Stomach (tissue), 4 donors: ENCODE measurements around the gene TNNI3.

Source experiments
- CTCF ChIP-seq, 7 experiments: fragments of 450-650 bp in 4 of 7; fragments of 200-600 bp in 3 of 7; sonication (generic) in 3 of 7; IDR thresholded peaks; one replicate each; pipeline ENCODE4 v1.5.1; 2016 to 2019; ENCODE audit warnings: antibody characterized with exemption in 7 of 7, control low read depth in 2 of 7, mild to moderate bottlenecking in 1 of 7
- POLR2A ChIP-seq, 4 donors: fragments of 450-650 bp; IDR thresholded peaks; one replicate each; pipeline ENCODE4 v1.6.1; 2016; ENCODE audit warnings: antibody characterized with exemption in 4 of 4, control low read depth in 2 of 4, mild to moderate bottlenecking in 1 of 4, moderate library complexity in 1 of 4

- no peak for TF ChIP-seq CTCF (IDR thresholded peaks at IDR 0.05)
- TF ChIP-seq POLR2A (IDR thresholded peaks at IDR 0.05) = no peak
Observed at GRCh38 chr19:55112777-55113569, 44.6 kb downstream of the TNNI3 start.
